Measurements from ENCODE around the gene INS.

Gene INS

DNA sequence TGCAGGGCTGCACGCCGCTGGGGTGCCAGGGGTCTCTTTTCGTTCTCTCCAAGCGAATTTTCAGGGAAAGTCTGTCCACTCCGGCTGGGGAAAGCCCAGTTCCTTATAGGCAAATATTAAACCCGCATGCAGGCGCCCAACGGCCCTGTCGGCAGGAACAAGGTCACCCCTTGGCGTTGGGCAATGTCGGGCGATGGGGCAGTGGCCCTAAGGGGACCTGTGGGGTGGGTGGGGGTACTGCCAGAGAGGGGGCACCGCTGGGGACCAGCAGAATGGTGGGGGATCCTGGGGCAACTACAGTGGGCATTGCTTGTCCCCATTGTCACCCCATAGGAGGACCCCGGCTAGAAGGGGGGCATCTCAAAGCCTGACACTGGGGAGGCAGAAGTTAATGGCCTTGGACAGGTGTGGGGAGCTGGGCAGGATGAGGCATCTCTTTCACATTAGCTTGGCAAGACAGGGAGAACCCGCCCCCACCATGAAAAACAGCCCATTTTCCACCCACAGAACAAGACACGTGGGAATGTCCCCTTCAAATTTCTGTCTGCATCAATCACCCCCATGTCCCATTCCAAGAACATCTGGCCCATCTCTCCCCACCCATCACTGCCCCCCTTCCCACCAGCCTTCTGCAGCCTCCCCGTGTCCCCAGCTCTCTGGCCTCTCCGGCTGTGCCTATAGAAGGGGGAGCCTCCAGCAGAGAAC, 16.3 kb downstream of the INS start:
- peaks cover 73% of the 10 kb centered on the region for H3K27me3 ChIP-seq (replicated peaks)
- no peaks in the 10 kb centered on the region for H3K36me3 ChIP-seq (replicated peaks)
- H3K4me3 ChIP-seq (ENCODE audit: low read depth, low read length), result no peak overlapping the region
- no peak overlapping the region for H3K27ac ChIP-seq
- DNase-seq, result no peak
- no peak for TF ChIP-seq CTCF (IDR thresholded peaks at IDR 0.05; ENCODE audit: low read depth, low read length, missing control alignments)
- in situ Hi-C loops (cut with HindIII; ENCODE audit: low pct_ligation_motif_present, low sequenced_read_pairs), result no loop called here

- peaks cover 71% of the 10 kb centered on the region for H3K27me3 ChIP-seq (replicated peaks)
- no peaks in the 10 kb centered on the region for H3K36me3 ChIP-seq (replicated peaks)
- in situ Hi-C loops (cut with HindIII; ENCODE audit: low pct_ligation_motif_present, low sequenced_read_pairs), result no loop called here
- no peak for TF ChIP-seq CTCF (IDR thresholded peaks at IDR 0.05; ENCODE audit: low read depth, low read length, missing control alignments)
- H3K4me3 ChIP-seq (ENCODE audit: low read depth, low read length), result no peak overlapping the region
- no peak overlapping the region for H3K27ac ChIP-seq
- no peak for DNase-seq
Measured at GRCh38 chr11:2143799-2144543, 17.0 kb downstream of the INS start.

DNA sequence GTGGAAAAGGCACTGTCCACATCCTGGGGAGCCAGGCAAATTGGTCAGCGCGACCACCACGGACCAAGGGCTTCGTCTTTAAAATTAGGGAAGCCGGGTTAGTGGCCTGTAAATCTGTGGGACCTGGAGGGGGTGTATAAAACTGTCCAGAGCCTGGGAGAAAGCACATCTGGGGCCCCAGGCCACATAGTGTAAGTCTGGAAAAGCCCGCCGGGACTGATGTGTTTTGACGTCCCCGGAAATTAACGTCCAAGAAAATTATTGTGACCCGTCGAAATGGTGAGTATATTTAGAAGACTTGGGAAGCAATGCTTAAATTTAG, 17.6 kb downstream of the INS start:
- Histone ChIP-seq H3K27ac (no peak overlapping the region), H3K4me3 (ENCODE audit: low read depth, low read length) (no peak overlapping the region), H3K36me3 (replicated peaks) (no peaks in the 10 kb centered on the region), H3K27me3 (replicated peaks) (peaks cover 70% of the 10 kb centered on the region)
- TF ChIP-seq CTCF (IDR thresholded peaks at IDR 0.05; ENCODE audit: low read depth, low read length, missing control alignments), result no peak
- in situ Hi-C loops (cut with HindIII; ENCODE audit: low pct_ligation_motif_present, low sequenced_read_pairs), result no loop called here
- DNase-seq, result no peak

DNA sequence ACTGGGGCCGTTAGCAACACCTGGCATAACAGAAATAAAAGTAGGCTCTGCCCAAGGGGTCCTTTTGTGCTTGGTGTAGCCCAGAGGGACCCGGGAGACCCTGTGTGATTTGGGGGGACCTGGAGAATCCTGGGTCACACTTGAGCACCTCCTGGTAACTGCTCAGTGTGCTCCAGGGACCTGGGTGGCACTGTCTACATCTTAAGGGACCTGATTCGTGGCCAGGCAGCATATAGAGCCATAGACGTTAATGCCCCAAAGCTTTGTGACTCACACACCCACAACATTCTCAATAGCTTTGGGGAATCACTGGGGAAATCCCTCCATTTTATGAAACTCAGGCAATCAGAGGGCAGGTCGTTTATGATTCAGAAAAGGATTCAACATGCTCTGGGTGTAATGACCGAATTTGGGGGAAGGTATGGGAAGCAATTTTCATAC, 18.2 kb downstream of the INS start:
- no peak overlapping the region for H3K4me3 ChIP-seq (ENCODE audit: low read depth, low read length)
- peak; percentile 33 for DNase-seq
- peaks cover 64% of the 10 kb centered on the region for H3K27me3 ChIP-seq (replicated peaks)
- in situ Hi-C loops (cut with HindIII; ENCODE audit: low pct_ligation_motif_present, low sequenced_read_pairs), result no loop called here
- TF ChIP-seq CTCF (IDR thresholded peaks at IDR 0.05; ENCODE audit: low read depth, low read length, missing control alignments), result no peak
- H3K36me3 ChIP-seq (replicated peaks), result no peaks in the 10 kb centered on the region
- H3K27ac ChIP-seq, result no peak overlapping the region

DNA sequence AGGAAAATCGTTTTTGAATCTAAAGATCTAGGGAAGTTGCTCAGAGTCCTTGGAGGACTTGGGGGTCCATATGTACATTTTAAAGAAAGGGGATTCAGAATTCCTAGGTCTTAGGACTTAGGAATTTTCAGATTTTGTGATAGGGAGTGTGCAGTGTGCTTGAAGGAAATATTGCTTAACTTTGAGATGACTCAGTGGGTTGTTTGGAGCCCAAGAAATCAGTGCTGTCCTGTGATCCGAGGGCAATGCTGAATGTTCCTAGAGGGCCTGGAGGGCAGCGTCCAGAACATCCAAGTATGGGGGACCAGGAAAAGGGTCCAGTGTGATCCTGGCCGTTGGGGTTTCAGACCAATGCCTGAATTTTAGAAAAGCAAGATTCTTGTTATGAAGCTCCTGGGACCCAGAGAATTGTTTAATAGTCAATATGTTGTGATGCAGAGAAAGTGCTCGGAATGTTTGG, 18.7 kb downstream of the INS start:
- Histone ChIP-seq H3K36me3 (replicated peaks) (no peaks in the 10 kb centered on the region), H3K4me3 (ENCODE audit: low read depth, low read length) (no peak overlapping the region), H3K27ac (no peak overlapping the region), H3K27me3 (replicated peaks) (peaks cover 63% of the 10 kb centered on the region)
- in situ Hi-C loops (cut with HindIII; ENCODE audit: low pct_ligation_motif_present, low sequenced_read_pairs), result no loop called here
- DNase-seq, result no peak
- no peak for TF ChIP-seq CTCF (IDR thresholded peaks at IDR 0.05; ENCODE audit: low read depth, low read length, missing control alignments)

Data from brain microvascular endothelial cell (primary cell).